ENCODE data around the gene PANK1.

PANK1 gene

DNA sequence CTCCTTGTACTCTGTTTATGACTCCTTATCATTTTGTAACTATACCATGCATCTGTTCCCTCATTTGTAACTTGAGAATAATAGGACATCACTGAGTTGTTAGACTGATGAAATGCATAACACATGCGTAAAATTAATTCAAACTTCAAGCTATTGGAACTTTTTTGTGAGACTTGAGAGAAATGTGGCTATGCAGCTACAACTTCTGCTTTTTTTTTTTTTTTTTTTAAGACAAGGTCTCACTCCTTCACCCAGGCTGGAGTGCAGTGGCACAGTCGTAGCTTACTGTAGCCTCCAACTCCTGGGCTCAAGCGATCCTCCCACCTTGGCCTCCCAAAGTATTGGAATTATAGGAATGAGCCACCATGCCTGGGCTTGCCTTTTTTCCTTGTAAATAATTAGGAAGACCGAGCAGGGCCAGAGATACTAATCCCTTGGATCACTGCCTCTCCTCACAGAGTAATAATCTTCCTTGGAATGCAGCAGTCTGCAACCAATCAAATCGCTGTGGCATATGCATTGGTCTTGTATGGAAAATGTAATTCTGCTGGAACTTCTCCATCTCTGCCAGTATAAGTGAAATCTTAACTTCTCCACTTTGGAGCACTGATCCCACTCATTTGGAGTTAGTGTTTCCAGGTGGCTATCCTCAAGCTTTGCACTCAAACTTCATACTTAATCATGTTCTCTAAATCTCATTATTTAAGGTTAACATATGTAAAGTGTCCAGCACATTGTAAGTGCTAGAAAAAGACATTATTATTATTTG is 2.0 kb upstream of the PANK1 start:
- Histone ChIP-seq H3K36me3 (ENCODE audit: insufficient read depth, low read length) (no peaks in the 10 kb centered on the region), H2AFZ (ENCODE audit: low read length) (no peak overlapping the region), H3K4me1 (ENCODE audit: insufficient read depth, low read length, severe bottlenecking) (peaks cover 39% of the 10 kb centered on the region), H3K79me2 (ENCODE audit: insufficient read depth, low read length) (peaks cover 14% of the 10 kb centered on the region), H3K4me3 (ENCODE audit: low read depth, low read length, poor library complexity, severe bottlenecking) (no peak overlapping the region), H3K4me2 (ENCODE audit: low read length) (peak overlapping the region; percentile 75; the same call in 1 of the 2 replicates), H3F3A (ENCODE audit: insufficient read depth, low read length) (no peaks in the 10 kb centered on the region), H4K20me1 (ENCODE audit: insufficient read depth, low read length) (no peaks in the 10 kb centered on the region), H3K9me2 (ENCODE audit: low read depth, low read length) (no peaks in the 10 kb centered on the region), H3K27ac (ENCODE audit: low read depth, low read length, poor library complexity, severe bottlenecking) (peak overlapping the region; percentile 79), H3K9ac (ENCODE audit: low read length) (no peak overlapping the region), H3K27me3 (ENCODE audit: insufficient read depth, low read length) (no peaks in the 10 kb centered on the region), H3K9me3 (ENCODE audit: low read length) (no peaks in the 10 kb centered on the region)
- TF ChIP-seq EZH2 (IDR thresholded peaks at IDR 0.05; ENCODE audit: borderline replicate concordance, low read length): no peak
- no peak for TF ChIP-seq CTCF (IDR thresholded peaks at IDR 0.05; ENCODE audit: low read length)

GRCh38 chr10:89645742-89646172 is 715 bp upstream of the PANK1 start:
- Histone ChIP-seq H3K4me2 (ENCODE audit: low read length) (peak overlapping the region; percentile 75), H3F3A (ENCODE audit: insufficient read depth, low read length) (no peaks in the 10 kb centered on the region), H3K9me3 (ENCODE audit: low read length) (no peaks in the 10 kb centered on the region), H3K36me3 (ENCODE audit: insufficient read depth, low read length) (no peaks in the 10 kb centered on the region), H3K27ac (ENCODE audit: low read depth, low read length, poor library complexity, severe bottlenecking) (peak overlapping the region; percentile 79), H3K27me3 (ENCODE audit: insufficient read depth, low read length) (no peaks in the 10 kb centered on the region), H3K9me2 (ENCODE audit: low read depth, low read length) (no peaks in the 10 kb centered on the region), H4K20me1 (ENCODE audit: insufficient read depth, low read length) (no peaks in the 10 kb centered on the region), H3K4me3 (ENCODE audit: low read depth, low read length, poor library complexity, severe bottlenecking) (peak overlapping the region; percentile 77), H3K79me2 (ENCODE audit: insufficient read depth, low read length) (peaks cover 20% of the 10 kb centered on the region), H3K4me1 (ENCODE audit: insufficient read depth, low read length, severe bottlenecking) (peaks cover 34% of the 10 kb centered on the region), H3K9ac (ENCODE audit: low read length) (peak overlapping the region; percentile 69), H2AFZ (ENCODE audit: low read length) (peak overlapping the region; percentile 70; the same call in 1 of the 2 replicates)
- TF ChIP-seq EZH2 (IDR thresholded peaks at IDR 0.05; ENCODE audit: borderline replicate concordance, low read length) (no peak), CTCF (IDR thresholded peaks at IDR 0.05; ENCODE audit: low read length) (no peak)

DNA sequence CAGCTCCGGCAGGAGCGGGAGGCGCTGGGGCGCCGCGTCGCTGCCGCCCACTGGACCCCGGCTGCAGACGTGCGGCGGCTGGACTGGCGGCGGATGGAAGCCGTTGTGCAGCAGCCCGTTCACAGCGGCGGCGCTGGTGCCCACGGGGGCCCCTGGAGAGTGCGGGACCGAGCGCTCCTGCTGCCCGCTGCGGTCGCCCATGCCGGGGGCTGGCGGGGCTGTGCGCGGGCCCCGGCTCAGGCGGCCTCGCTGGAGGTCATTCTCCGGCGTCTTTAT is 413 bp downstream of the PANK1 start:
- no peaks in the 10 kb centered on the region for H3K9me3 ChIP-seq (ENCODE audit: low read length)
- TF ChIP-seq CTCF (IDR thresholded peaks at IDR 0.05; ENCODE audit: low read length) (no peak), EZH2 (IDR thresholded peaks at IDR 0.05; ENCODE audit: borderline replicate concordance, low read length) (no peak)
- H3K9ac ChIP-seq (ENCODE audit: low read length): peak overlapping the region; percentile 69
- H4K20me1 ChIP-seq (ENCODE audit: insufficient read depth, low read length): no peaks in the 10 kb centered on the region
- peaks cover 23% of the 10 kb centered on the region for H3K79me2 ChIP-seq (ENCODE audit: insufficient read depth, low read length)
- H3K36me3 ChIP-seq (ENCODE audit: insufficient read depth, low read length): no peaks in the 10 kb centered on the region
- no peaks in the 10 kb centered on the region for H3K9me2 ChIP-seq (ENCODE audit: low read depth, low read length)
- H3K4me2 ChIP-seq (ENCODE audit: low read length): peak overlapping the region; percentile 75
- H3K27ac ChIP-seq (ENCODE audit: low read depth, low read length, poor library complexity, severe bottlenecking): peak overlapping the region; percentile 41
- H2AFZ ChIP-seq (ENCODE audit: low read length): no peak overlapping the region
- H3F3A ChIP-seq (ENCODE audit: insufficient read depth, low read length): no peaks in the 10 kb centered on the region
- no peaks in the 10 kb centered on the region for H3K27me3 ChIP-seq (ENCODE audit: insufficient read depth, low read length)
- peak overlapping the region; percentile 77 for H3K4me3 ChIP-seq (ENCODE audit: low read depth, low read length, poor library complexity, severe bottlenecking)
- H3K4me1 ChIP-seq (ENCODE audit: insufficient read depth, low read length, severe bottlenecking): peaks cover 34% of the 10 kb centered on the region

Measured in OCI-LY1 (cell line).